ENCODE results near the gene DNMBP. TPM values are rescaled to one million over a fixed set of nuclear protein-coding genes. Genes with fewer than 3 reads are reported as not detected.

The DNMBP gene
- total RNA-seq, 1 experiment from 2014 or later = 19.7 TPM

- H3K27ac Mint-ChIP-seq = no peak overlapping the region
- POLR2A ChIA-PET = no interaction called here
Measured at GRCh38 chr10:100014071-100014762, 4.5 kb upstream of the DNMBP start.

GRCh38 chr10:100013621-100014020, 3.9 kb upstream of the DNMBP start:
- ChIA-PET CTCF (interaction anchor here (1.1 to 1.2 kb wide), 2 partner anchors 32 to 35 kb away, joined by 3 read pairs; no protein-coding TSS in a partner anchor), POLR2A (no interaction called here)
- Mint-ChIP-seq H3K4me1 (peaks cover 14% of the 10 kb centered on the region), H3K9me3 (no peaks in the 10 kb centered on the region), H3K27me3 (ENCODE audit: low read depth) (peaks cover 18% of the 10 kb centered on the region), H3K4me3 (no peak overlapping the region), H3K27ac (no peak overlapping the region), H3K36me3 (no peaks in the 10 kb centered on the region)
- no peak for DNase-seq (ENCODE audit: low spot score)
- ATAC-seq = no peak
- no peak for TF ChIP-seq AR (CRISPR knock-in tag; IDR thresholded peaks at IDR 0.05)
- no peak for TF ChIP-seq ZBTB43 (CRISPR knock-in tag; IDR thresholded peaks at IDR 0.05)
- TF ChIP-seq OVOL2 (CRISPR knock-in tag; IDR thresholded peaks at IDR 0.05; ENCODE audit: borderline replicate concordance) = no peak
- no peak for TF ChIP-seq SMAD4 (CRISPR knock-in tag; IDR thresholded peaks at IDR 0.05)
- no peak for TF ChIP-seq NFE2L1 (CRISPR knock-in tag; IDR thresholded peaks at IDR 0.05)
- no peak for TF ChIP-seq CBFB (CRISPR knock-in tag; IDR thresholded peaks at IDR 0.05; ENCODE audit: low read depth)
- TF ChIP-seq ZNF532 (CRISPR knock-in tag; IDR thresholded peaks at IDR 0.05; ENCODE audit: borderline replicate concordance) = no peak
- TF ChIP-seq ERG (CRISPR knock-in tag; IDR thresholded peaks at IDR 0.05) = no peak
- no peak for TF ChIP-seq USF2 (CRISPR knock-in tag; IDR thresholded peaks at IDR 0.05)

More at GRCh38 chr10:100014071-100014762, 4.5 kb upstream of the DNMBP start:
- peaks cover 12% of the 10 kb centered on the region for H3K27me3 Mint-ChIP-seq (ENCODE audit: low read depth)
- peaks cover 8% of the 10 kb centered on the region for H3K4me1 Mint-ChIP-seq
- no peaks in the 10 kb centered on the region for H3K9me3 Mint-ChIP-seq
- TF ChIP-seq TEAD1 (CRISPR knock-in tag; IDR thresholded peaks at IDR 0.05) = no peak
- TF ChIP-seq KAT7 (CRISPR knock-in tag; IDR thresholded peaks at IDR 0.05; ENCODE audit: borderline replicate concordance) = no peak
- no peak for TF ChIP-seq AR (CRISPR knock-in tag; IDR thresholded peaks at IDR 0.05)
- no peak for TF ChIP-seq E2F4 (CRISPR knock-in tag; IDR thresholded peaks at IDR 0.05; ENCODE audit: borderline replicate concordance, low read depth)
- TF ChIP-seq ZNF423 (CRISPR knock-in tag; IDR thresholded peaks at IDR 0.05) = no peak
- no peak overlapping the region for H3K4me3 Mint-ChIP-seq
- DNase-seq (ENCODE audit: low spot score) = no peak
- no peak for ATAC-seq
- no peaks in the 10 kb centered on the region for H3K36me3 Mint-ChIP-seq
- CTCF ChIA-PET = interaction anchor here (1.2 kb wide), 1 partner anchor 34 kb away, joined by 3 read pairs; no protein-coding TSS in a partner anchor
